AG10803 (cell line): ENCODE measurements around the gene ARHGAP15.

Experiments
- DNase-seq: peaks from one replicate; pipeline ENCODE4 v3.0.0; 2010; ENCODE audit warnings: low read depth
- H3K4me3 ChIP-seq: 2 replicates; pipeline ENCODE4 v1.5.1; 2011; ENCODE audit warnings: mild to moderate bottlenecking, low read length, control low read depth
- CTCF ChIP-seq: conservative IDR thresholded peaks from 2 replicates; pipeline ENCODE4 v1.5.1; 2011; ENCODE audit warnings: mild to moderate bottlenecking, low read length, control low read depth, inconsistent platforms

ARHGAP15 gene

GRCh38 chr2:143759455-143759854, 630.2 kb downstream of the ARHGAP15 start:
- no peak for TF ChIP-seq CTCF
- DNase-seq: no peak
- H3K4me3 ChIP-seq: no peak overlapping the region

GRCh38 chr2:143762176-143762928, 633.1 kb downstream of the ARHGAP15 start:
- TF ChIP-seq CTCF: no peak
- no peak overlapping the region for H3K4me3 ChIP-seq
- DNase-seq: no peak

DNA sequence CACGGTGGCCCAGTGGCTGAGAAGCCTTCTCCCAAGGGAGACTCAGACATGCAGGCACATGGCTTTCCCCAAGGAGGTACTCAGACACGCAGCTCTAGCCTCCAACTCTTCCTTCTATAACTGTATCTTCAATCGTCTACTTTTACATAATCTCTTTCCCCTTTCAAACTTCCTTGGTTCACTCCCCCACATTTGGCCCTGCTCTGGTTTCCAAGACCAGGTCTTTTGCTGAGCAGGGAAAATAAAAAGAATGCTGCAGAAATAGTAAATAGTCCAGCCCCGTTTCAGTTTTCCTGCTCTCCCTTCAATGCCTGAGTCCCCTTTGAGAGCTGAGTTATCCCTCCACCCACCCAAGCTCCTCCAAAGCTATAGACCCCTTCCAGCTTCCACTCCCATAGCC, 635.0 kb downstream of the ARHGAP15 start:
- no peak for DNase-seq
- TF ChIP-seq CTCF: no peak

DNA sequence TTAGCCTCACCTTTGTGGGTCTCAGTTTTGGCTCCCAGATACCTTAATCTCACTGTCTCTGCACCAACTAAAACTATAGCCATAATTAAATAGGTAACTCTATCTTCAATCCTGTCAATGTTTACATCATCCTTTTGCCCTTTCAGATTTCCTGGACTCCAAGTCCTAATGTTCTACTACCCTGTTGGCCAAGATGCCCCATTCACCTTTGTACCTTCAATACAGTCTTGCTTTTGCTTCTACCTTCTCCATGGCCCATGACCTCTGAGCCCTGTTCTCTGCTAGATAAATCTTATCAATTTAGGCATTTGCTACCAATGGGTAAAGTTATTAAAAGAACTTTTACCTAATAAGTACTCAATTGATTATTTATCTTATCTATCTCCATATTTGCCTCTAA, 635.5 kb downstream of the ARHGAP15 start:
- DNase-seq: no peak
- TF ChIP-seq CTCF: no peak
- H3K4me3 ChIP-seq: no peak overlapping the region

More for the DNA sequence above, 635.0 kb downstream of the ARHGAP15 start:
- no peak overlapping the region for H3K4me3 ChIP-seq

- TF ChIP-seq CTCF: no peak
- no peak for DNase-seq
- no peak overlapping the region for H3K4me3 ChIP-seq
These were observed 639.8 kb downstream of the ARHGAP15 start for GRCh38 chr2:143768991-143769390.

GRCh38 chr2:143771939-143772338, 642.7 kb downstream of the ARHGAP15 start:
- DNase-seq: no peak
- H3K4me3 ChIP-seq: no peak overlapping the region
- no peak for TF ChIP-seq CTCF

DNA sequence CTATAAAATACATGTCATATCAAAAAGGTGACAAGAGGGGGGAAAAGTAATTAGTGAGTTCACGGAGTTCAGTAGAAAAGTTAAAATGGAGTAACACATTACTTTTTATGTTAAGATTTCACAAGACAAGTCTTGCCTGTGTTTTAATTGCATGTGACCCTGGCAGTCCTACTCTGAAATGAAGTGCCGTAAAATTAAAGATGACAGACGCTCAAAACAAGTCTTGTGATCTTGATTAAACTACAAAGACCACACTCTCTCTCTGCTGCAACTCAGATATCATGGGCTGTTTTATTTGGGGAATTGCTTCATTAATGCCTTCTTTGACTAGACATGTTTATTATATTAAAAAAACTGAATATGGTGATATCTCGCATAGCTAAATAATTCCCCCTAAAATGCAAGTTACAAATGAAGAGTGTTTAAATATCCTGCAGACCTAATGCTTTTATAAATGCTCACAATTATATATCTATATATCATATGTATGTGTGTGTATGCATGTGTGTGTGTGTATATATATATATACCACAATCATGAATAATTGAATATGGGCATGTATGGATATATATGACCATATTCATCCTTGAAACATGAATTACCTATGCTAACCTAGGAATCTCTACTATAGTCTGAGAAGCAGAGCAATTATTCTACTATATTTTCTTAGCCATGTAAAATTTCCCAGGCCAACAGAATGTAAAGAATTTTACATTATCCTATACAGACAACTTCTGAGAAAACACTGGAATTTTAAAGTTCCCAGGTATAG, 647.5 kb downstream of the ARHGAP15 start:
- TF ChIP-seq CTCF: no peak
- DNase-seq: no peak
- H3K4me3 ChIP-seq: no peak overlapping the region
